Fibroblast of skin of scalp (primary cell): ENCODE data around the gene NETO2.
"Not testable (repeated sequence)": the region's sequence is repeated elsewhere in the genome, so short reads cannot be mapped to it uniquely, and the experiment has no call there.

Source experiments
- DNase-seq: peaks from one replicate; pipeline ENCODE4 v3.0.0-alpha.2; 2013

Gene NETO2

GRCh38 chr16:47132308-47132707 is 11.4 kb downstream of the NETO2 start:
- no peak for DNase-seq

GRCh38 chr16:47129755-47130435 is 13.8 kb downstream of the NETO2 start:
- DNase-seq: no peak

GRCh38 chr16:47127541-47127940 is 16.2 kb downstream of the NETO2 start:
- no peak for DNase-seq

GRCh38 chr16:47125757-47126156 is 18.0 kb downstream of the NETO2 start:
- no peak for DNase-seq

GRCh38 chr16:47113130-47113529 is 30.6 kb downstream of the NETO2 start:
- DNase-seq: no peak

- DNase-seq: no peak
These were observed 32.8 kb downstream of the NETO2 start for GRCh38 chr16:47110939-47111338.

GRCh38 chr16:47109361-47109760 is 34.4 kb downstream of the NETO2 start:
- DNase-seq: no peak

- DNase-seq: not testable (repeated sequence)
These were observed 40.8 kb downstream of the NETO2 start for GRCh38 chr16:47102921-47103320.

GRCh38 chr16:47097154-47097553 is 46.6 kb downstream of the NETO2 start:
- DNase-seq: not testable (repeated sequence)

GRCh38 chr16:47096297-47096696 is 47.4 kb downstream of the NETO2 start:
- DNase-seq: no peak

GRCh38 chr16:47084198-47084597 is 59.5 kb downstream of the NETO2 start:
- no peak for DNase-seq

GRCh38 chr16:47082099-47082865 is 61.5 kb downstream of the NETO2 start:
- no peak for DNase-seq

- no peak for DNase-seq
These were observed 62.6 kb downstream of the NETO2 start for GRCh38 chr16:47081115-47081514.

- DNase-seq: no peak
These were observed 63.9 kb downstream of the NETO2 start for GRCh38 chr16:47079860-47080259.

- DNase-seq: no peak
These were observed 70.3 kb downstream of the NETO2 start for GRCh38 chr16:47073223-47074155.

GRCh38 chr16:47072158-47072557 is 71.6 kb downstream of the NETO2 start:
- DNase-seq: no peak

GRCh38 chr16:47069841-47070584 is 73.7 kb downstream of the NETO2 start:
- no peak for DNase-seq

- DNase-seq: no peak
These were observed 74.4 kb downstream of the NETO2 start for GRCh38 chr16:47069313-47069712.

GRCh38 chr16:47067203-47067602 is 76.5 kb downstream of the NETO2 start:
- no peak for DNase-seq

- no peak for DNase-seq
These were observed 77.7 kb downstream of the NETO2 start for GRCh38 chr16:47065766-47066688.

- DNase-seq: no peak
These were observed 79.0 kb downstream of the NETO2 start for GRCh38 chr16:47064775-47065174.
